Activated T-cell treated with anti-CD3 and anti-CD28 coated beads for 24 hours (primary cell): ENCODE measurements around the gene SLFN13.
A peak's percentile ranks its signal among the peaks of the same experiment; 100 is the strongest.
"Not testable (repeated sequence)": the region's sequence is repeated elsewhere in the genome, so short reads cannot be mapped to it uniquely, and the experiment has no call there.

Source experiments
- DNase-seq: peaks from one replicate; pipeline ENCODE4 v3.0.0-alpha.2; 2020; ENCODE audit warnings: low read depth

Gene SLFN13

GRCh38 chr17:35432176-35433074 lies 16.1 kb downstream of the SLFN13 start, which contains the start of gene SLFN12:
Gene SLFN12 (minus strand): TSS chr17:35432500. CDS start chr17:35423028, 9,472 bp downstream.
- peak; percentile 28 for DNase-seq

- DNase-seq = no peak
Observed at GRCh38 chr17:35429702-35430101, 18.9 kb downstream of the SLFN13 start.

GRCh38 chr17:35428229-35428628 lies 20.3 kb downstream of the SLFN13 start:
- no peak for DNase-seq

- no peak for DNase-seq
Observed at GRCh38 chr17:35423761-35424160, 24.8 kb downstream of the SLFN13 start.

- not testable (repeated sequence) for DNase-seq
Observed at GRCh38 chr17:35421069-35421468, 27.5 kb downstream of the SLFN13 start.

GRCh38 chr17:35416659-35417058 lies 31.9 kb downstream of the SLFN13 start:
- no peak for DNase-seq

GRCh38 chr17:35414707-35415106 lies 33.9 kb downstream of the SLFN13 start:
- not testable (repeated sequence) for DNase-seq

GRCh38 chr17:35414247-35414646 lies 34.3 kb downstream of the SLFN13 start:
- DNase-seq = no peak

- DNase-seq = no peak
Observed at GRCh38 chr17:35407531-35407930, 41.0 kb downstream of the SLFN13 start.

- no peak for DNase-seq
Observed at GRCh38 chr17:35406568-35406967, 42.0 kb downstream of the SLFN13 start.

- DNase-seq = no peak
Observed at GRCh38 chr17:35404360-35404759, 44.2 kb downstream of the SLFN13 start.

- not testable (repeated sequence) for DNase-seq
Observed at GRCh38 chr17:35393783-35394182, 54.8 kb downstream of the SLFN13 start.

GRCh38 chr17:35390663-35391062 lies 57.9 kb downstream of the SLFN13 start:
- DNase-seq = no peak

- DNase-seq = no peak
Observed at GRCh38 chr17:35390156-35390555, 58.4 kb downstream of the SLFN13 start.

- no peak for DNase-seq
Observed at GRCh38 chr17:35387496-35387895, 61.1 kb downstream of the SLFN13 start.
